Posterior cingulate gyrus (tissue), 11 donors: Measurements from ENCODE around the gene LOXL1.
"Not testable (repeated sequence)": the region's sequence is repeated elsewhere in the genome, so short reads cannot be mapped to it uniquely, and the experiment has no call there.

ENCODE experiments used
- DNase-seq, 10 donors: peaks; one replicate each; pipeline versions ENCODE4 v3.0.0 to v3.0.0-alpha.2; 2020 to 2021; ENCODE audit warnings: mixed read lengths in 3 of 10
- intact Hi-C: fragments of 100-400 bp; cut with DNase I; formaldehyde crosslinking; loops from one replicate; pipeline ENCODE4 v1.15.1; 2023

LOXL1 gene

GRCh38 chr15:73965094-73965757, 39.0 kb downstream of the LOXL1 start:
- intact Hi-C loops = no loop called here
- DNase-seq = peak in 2 of 10 donors; percentile 46 to 65

DNA sequence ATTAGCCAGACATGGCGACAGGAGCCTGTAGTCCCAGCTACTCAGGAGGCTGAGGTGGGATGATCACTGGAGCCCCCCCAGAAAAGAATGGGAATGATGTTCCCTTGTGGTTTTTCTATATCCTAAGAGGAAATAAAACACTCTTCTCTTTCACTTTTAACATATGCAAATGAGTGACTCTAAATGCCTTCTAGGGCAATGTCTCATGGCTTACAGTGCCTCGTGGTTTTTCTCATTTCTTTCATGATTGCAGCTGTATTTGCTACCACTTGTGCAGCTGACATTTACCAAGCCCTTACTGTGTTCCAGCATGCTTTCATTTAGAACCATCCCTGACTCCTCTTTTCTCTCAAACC, 39.5 kb downstream of the LOXL1 start:
- intact Hi-C loops = no loop called here
- DNase-seq = no peak

DNA sequence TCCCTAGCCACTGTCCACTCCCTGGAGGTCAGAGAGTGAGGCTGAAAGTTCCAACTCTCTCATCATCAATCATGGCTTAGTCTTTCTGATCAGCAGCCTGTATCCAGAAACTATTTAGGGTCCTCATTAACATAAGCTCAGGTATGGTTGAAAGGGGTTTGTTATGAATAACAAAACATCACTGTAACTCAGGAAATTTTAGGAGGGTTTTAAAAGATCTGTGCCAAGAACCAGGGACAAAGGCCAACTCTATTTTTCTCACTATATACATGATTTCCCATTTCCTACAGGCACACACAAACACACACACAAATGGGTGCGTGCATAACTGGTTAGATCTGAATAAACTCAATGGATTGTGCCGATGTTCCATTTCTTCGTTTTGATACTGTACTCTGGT, 42.2 kb downstream of the LOXL1 start:
- intact Hi-C loops = no loop called here
- no peak for DNase-seq

DNA sequence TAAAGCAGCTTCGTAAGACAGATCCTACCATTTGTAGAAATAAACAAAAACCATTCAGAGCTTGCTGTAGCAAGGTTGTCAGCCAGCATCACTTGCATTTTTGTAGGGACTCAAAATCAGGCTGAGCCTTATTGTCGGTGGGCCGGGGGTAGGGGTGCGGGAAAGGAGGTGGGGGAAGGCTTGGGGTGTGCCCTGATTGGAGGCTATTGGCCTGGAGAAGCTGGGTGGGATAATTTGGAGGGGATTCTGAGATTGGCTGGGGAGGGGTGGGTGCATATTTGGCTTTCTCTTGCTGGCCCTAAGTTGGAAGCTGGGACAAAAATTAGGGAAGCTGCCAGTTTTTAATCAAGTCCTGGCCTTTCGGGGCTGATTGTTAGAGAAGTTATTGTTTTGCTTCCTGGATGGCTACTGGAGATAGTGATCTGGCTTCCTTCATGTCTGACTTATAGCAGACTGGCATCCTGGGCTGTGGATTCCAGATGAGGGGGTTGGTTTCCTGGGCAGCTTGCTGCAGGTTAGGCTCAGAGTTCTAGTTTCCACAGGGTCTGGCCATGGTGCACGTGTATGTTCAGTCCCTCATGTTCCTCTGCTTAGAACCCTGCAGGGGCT, 43.0 kb downstream of the LOXL1 start:
- peak in 2 of 10 donors; percentile 16 to 32 for DNase-seq
- intact Hi-C loops = no loop called here

- DNase-seq = peak; percentile 63 to 96 (median 78)
- intact Hi-C loops = loop anchor here (1.0 to 10.0 kb wide), 3 partner anchors 62 to 349 kb away; no protein-coding TSS in a partner anchor
These were observed 46.9 kb downstream of the LOXL1 start for GRCh38 chr15:73972984-73973682.

DNA sequence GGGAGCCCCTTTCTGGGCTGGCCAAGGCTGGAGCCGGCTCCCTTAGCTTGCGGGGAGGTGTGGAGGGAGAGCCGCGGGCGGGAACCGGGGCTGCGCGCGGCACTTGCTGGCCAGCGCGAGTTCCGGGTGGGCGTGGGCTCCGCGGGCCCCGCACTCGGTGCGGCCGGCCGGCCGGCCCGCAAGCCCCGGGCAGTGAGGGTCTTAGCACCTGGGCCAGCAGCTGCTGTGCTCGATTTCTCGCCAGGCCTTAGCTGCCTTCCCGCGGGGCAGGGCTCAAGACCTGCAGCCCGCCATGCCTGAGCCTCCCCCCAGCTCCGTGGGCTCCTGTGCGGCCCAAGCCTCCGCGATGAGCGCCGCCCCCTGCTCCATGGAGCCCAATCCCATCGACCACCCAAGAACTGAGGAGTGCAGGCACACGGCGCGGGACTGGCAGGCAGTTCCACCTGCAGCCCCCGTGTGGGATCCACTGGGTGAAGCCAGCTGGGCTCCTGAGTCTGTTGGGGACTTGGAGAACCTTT, 47.5 kb downstream of the LOXL1 start:
- intact Hi-C loops = loop anchor here (1.0 to 10.0 kb wide), 3 partner anchors 61 to 349 kb away; no protein-coding TSS in a partner anchor
- peak in 3 of 10 donors; percentile 35 to 61 (median 52) for DNase-seq

DNA sequence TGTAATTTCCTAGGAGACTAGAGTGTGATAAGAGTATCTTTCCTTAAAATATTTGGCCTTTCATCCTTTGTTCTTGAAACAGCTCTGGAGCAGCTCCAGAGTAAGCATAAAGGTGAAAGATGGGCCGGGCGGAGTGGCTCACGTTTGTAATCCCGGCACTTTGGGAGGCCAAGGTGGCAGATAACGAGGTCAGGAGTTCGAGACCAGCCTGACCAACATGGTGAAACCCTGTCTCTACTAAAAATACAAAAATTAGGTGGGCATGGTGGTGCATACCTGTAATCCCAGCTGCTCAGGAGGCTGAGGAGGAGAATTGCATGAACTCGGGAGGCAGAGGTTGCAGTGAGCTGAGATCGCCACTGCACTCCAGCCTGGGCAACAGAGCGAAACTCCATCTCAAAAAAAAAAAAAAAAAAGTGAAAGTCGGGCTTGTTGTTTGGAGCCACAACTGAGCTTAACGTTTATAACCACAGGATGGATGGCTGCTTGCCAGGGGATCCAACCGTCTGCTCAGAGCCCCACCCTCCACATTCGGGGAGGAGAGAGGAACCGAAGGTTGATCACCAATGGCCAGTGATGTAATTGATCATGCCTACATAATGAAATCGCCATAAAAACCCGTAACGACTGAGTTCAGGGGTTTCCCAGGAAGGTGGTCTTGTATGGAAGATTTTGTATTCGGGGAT, 49.3 kb downstream of the LOXL1 start:
- intact Hi-C loops = loop anchor here (10.0 kb wide), 2 partner anchors 59 to 149 kb away; no protein-coding TSS in a partner anchor
- not testable (repeated sequence) for DNase-seq

- intact Hi-C loops = loop anchor here (10.0 kb wide), 2 partner anchors 56 to 146 kb away; no protein-coding TSS in a partner anchor
- DNase-seq = no peak
These were observed 52.6 kb downstream of the LOXL1 start for GRCh38 chr15:73978896-73979295.

DNA sequence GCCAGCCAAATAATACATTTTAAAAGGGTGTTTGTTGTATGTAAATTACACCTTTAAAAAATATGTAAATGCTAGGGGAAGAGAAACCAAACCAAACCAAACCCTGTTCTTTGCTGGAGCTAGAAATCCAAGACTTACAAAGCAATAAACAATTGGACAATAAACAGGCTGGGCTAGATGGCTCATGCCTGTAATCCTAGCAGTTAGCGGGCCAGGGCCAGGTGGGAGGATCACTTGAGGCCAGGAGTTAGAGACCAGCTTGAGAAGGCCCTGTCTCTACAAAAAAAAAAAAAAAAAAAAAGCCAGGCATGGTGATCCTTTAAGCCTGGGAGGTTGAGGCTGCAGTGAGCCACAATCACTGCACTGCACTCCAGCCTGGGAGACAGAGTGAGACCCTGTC, 53.4 kb downstream of the LOXL1 start:
- DNase-seq = no peak
- intact Hi-C loops = loop anchor here (10.0 kb wide), 2 partner anchors 55 to 145 kb away; no protein-coding TSS in a partner anchor

- DNase-seq = no peak
- intact Hi-C loops = no loop called here
These were observed 55.5 kb downstream of the LOXL1 start for GRCh38 chr15:73981761-73982221.

DNA sequence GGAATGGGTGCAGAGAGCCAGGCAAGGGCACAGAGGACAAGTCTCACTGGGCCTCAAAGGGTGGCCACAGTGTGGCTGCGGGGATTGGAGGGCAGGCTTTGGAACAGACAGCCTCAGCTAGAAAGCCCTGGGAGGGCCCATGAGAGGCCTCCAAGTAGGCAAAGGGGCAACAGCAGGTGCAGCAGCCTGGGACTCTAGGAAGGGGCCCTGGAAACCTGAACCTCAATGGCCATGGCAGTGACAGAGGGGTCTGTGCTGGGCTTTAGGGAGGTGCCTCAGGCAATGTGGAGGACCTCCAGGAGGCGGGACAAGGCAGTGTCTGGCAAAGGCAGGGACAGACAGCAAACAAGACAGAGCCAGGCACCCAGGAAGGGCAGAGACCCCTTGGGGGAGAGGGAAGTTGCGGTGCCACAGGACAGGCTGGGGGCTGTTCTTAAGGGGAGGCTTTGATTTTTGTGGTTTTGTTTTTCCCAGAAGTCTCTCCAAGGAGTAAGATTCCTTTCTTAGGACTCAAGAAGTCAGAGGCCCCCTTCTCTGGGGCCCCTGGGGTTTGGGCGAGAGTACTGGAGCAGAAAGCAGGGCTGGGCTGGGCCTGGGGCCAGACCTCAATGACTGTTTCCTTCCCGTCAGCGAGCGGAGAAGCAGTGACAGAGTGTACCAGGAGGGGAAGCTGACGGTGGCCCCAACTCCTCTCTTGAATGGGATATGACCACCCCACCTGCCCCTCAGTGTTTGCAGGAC, 56.1 kb downstream of the LOXL1 start:
- peak in 7 of 10 donors; percentile 39 to 91 (median 57) for DNase-seq
- intact Hi-C loops = no loop called here

- intact Hi-C loops = no loop called here
- peak in 2 of 10 donors; percentile 77 to 88 for DNase-seq
These were observed 57.0 kb downstream of the LOXL1 start for GRCh38 chr15:73983211-73983727.

GRCh38 chr15:73983773-73984172, 57.5 kb downstream of the LOXL1 start:
- DNase-seq = peak in 1 of 10 donors; percentile 77
- intact Hi-C loops = no loop called here

- DNase-seq = no peak
- intact Hi-C loops = no loop called here
These were observed 58.1 kb downstream of the LOXL1 start for GRCh38 chr15:73984208-73984979.

DNA sequence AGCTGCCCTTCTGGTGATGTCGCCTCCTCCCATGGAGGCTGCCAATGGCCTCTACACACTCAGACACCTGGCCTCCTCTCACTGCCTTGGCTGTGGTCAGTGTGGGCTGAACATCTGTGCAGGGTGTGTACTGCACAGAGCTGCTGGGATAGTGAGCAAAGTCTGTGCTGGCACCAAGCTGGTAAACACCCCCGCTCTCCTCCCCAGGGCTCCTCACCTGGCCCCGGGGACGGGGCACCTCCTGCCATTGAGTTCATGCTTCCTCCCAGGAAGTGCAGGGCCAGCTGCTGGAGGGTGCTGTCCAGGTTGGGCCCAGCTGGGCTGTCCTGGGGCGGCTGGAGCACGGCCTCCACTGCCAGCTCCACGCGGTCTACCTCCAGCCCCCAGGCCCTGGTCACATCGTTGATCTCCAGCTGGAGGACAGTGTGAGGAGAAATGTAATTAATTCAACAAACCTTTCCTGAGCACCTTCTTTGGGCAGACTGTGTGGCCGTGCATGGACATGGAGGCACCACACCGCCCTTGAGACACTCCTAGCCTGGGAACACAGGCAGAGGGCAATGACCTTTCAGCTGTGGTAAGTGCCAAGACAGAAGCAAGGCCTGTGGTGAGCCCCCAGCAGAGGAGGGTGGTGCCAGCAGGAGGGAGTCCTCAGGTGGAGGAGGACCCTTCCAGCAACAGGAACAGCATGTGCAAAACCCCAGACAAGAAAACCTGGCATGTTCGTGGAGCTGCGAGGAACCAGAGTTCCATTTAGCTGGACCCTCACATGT, 59.0 kb downstream of the LOXL1 start:
- intact Hi-C loops = no loop called here
- DNase-seq = no peak

- no peak for DNase-seq
- intact Hi-C loops = no loop called here
These were observed 60.0 kb downstream of the LOXL1 start for GRCh38 chr15:73986055-73986775.

DNA sequence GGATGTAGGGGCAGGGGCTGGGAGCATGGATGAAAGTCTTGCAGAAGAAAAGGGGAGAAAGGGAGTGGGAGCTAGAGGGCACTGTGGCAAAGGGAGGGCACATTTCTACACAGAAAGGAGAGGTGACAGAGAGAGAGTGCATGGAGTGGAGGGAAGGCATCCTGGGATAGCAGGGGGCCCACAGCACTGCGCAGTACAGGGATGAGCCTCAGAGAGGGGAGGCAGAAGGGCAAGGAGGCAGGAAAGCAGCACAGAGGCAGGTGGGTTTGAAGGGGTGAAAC, 60.5 kb downstream of the LOXL1 start:
- no peak for DNase-seq
- intact Hi-C loops = no loop called here

GRCh38 chr15:73987250-73987649, 61.0 kb downstream of the LOXL1 start:
- intact Hi-C loops = no loop called here
- no peak for DNase-seq
